Measurements from ENCODE around the gene AHCYL1. TPM values are rescaled to one million over a fixed set of nuclear protein-coding genes. Genes with fewer than 3 reads are reported as not detected.

Gene AHCYL1
- total and polyA plus RNA-seq, 2 donors (not counting 3 experiments of a cell fraction or from before 2014, with no cell fraction given) = 49.2 to 74.2 TPM

- CTCF ChIA-PET = interaction anchor here (0.9 to 6.5 kb wide), 10 partner anchors 9 to 445 kb away, joined by 3 to 65 read pairs (median 6); partner anchors contain the start of gene STRIP1
- no peak overlapping the region for H3K9ac ChIP-seq (replicated peaks; ENCODE audit: extremely low read depth, insufficient read depth, low read length)
- TF ChIP-seq JUN (IDR thresholded peaks at IDR 0.05; ENCODE audit: borderline replicate concordance, insufficient read depth, insufficient read length, low read depth) = no peak
- no peak for TF ChIP-seq MAX (IDR thresholded peaks at IDR 0.05; ENCODE audit: insufficient read depth, insufficient read length)
- TF ChIP-seq EZH2 (IDR thresholded peaks at IDR 0.05; ENCODE audit: borderline replicate concordance, low read depth, low read length, severe bottlenecking) = no peak
- no peaks in the 10 kb centered on the region for H3K27me3 ChIP-seq (ENCODE audit: control insufficient read depth in 2 of 2, insufficient read depth in 2 of 2, low read length in 2 of 2)
- dilution Hi-C loops (cut with MboI; ENCODE audit: extremely low pct_ligation_motif_present, low sequenced_read_pairs) (no loop called here), intact Hi-C loops (cut with micrococcal nuclease) (no loop called here)
- no peak overlapping the region for H3K27ac ChIP-seq (ENCODE audit: insufficient read depth, low read depth, low read length)
- no peaks in the 10 kb centered on the region for H3K9me3 ChIP-seq (replicated peaks; ENCODE audit: control insufficient read depth, insufficient read depth, low read length)
- no peaks in the 10 kb centered on the region for H3K4me1 ChIP-seq (ENCODE audit: control insufficient read depth, extremely low read depth, insufficient read depth, low read length)
- H3K4me2 ChIP-seq (ENCODE audit: insufficient read depth, low read length) = no peak overlapping the region
- H3K4me3 ChIP-seq (replicated peaks in 1 of 3; ENCODE audit: insufficient read depth in 1 of 3, low read depth in 1 of 3, low read length in 3 of 3) = no peak overlapping the region
- H3K9me1 ChIP-seq (replicated peaks; ENCODE audit: control insufficient read depth, extremely low read depth, insufficient read depth, low read length) = no peaks in the 10 kb centered on the region
- no peaks in the 10 kb centered on the region for H3K79me2 ChIP-seq (ENCODE audit: control insufficient read depth, insufficient read depth, low read length)
- H4K20me1 ChIP-seq (replicated peaks; ENCODE audit: control insufficient read depth, extremely low read depth, insufficient read depth, low read length) = no peaks in the 10 kb centered on the region
- H3K36me3 ChIP-seq (ENCODE audit: control insufficient read depth in 2 of 2, extremely low read depth in 1 of 2, insufficient read depth in 2 of 2, low read length in 2 of 2) = peaks cover 29 to 64% of the 10 kb centered on the region in 2 experiments
- FAIRE-seq = peak; percentile 42
- POLR2A ChIA-PET = no interaction called here
- H2AFZ ChIP-seq (ENCODE audit: low read depth, low read length) = no peak overlapping the region
- BruUV-seq (replicated peaks) = no TSS peak
- DNase-seq (ENCODE audit: low read depth, low spot score) = no peak
Measured at GRCh38 chr1:110050602-110051261, 66.2 kb downstream of the AHCYL1 start.

- Histone ChIP-seq H3K36me3 (ENCODE audit: control insufficient read depth in 2 of 2, extremely low read depth in 1 of 2, insufficient read depth in 2 of 2, low read length in 2 of 2) (peaks cover 34 to 66% of the 10 kb centered on the region in 2 experiments), H3K9ac (replicated peaks; ENCODE audit: extremely low read depth, insufficient read depth, low read length) (no peak overlapping the region), H3K27me3 (ENCODE audit: control insufficient read depth in 2 of 2, insufficient read depth in 2 of 2, low read length in 2 of 2) (no peaks in the 10 kb centered on the region), H3K27ac (ENCODE audit: insufficient read depth, low read depth, low read length) (no peak overlapping the region), H3K4me3 (replicated peaks in 1 of 3; ENCODE audit: insufficient read depth in 1 of 3, low read depth in 1 of 3, low read length in 3 of 3) (no peak overlapping the region), H4K20me1 (replicated peaks; ENCODE audit: control insufficient read depth, extremely low read depth, insufficient read depth, low read length) (no peaks in the 10 kb centered on the region), H3K4me1 (ENCODE audit: control insufficient read depth, extremely low read depth, insufficient read depth, low read length) (no peaks in the 10 kb centered on the region), H3K79me2 (ENCODE audit: control insufficient read depth, insufficient read depth, low read length) (no peaks in the 10 kb centered on the region), H3K9me3 (replicated peaks; ENCODE audit: control insufficient read depth, insufficient read depth, low read length) (no peaks in the 10 kb centered on the region), H3K9me1 (replicated peaks; ENCODE audit: control insufficient read depth, extremely low read depth, insufficient read depth, low read length) (no peaks in the 10 kb centered on the region), H2AFZ (ENCODE audit: low read depth, low read length) (no peak overlapping the region), H3K4me2 (ENCODE audit: insufficient read depth, low read length) (no peak overlapping the region)
- intact Hi-C loops (cut with micrococcal nuclease) = no loop called here
- ChIA-PET POLR2A (no interaction called here), CTCF (interaction anchor here (0.9 to 6.5 kb wide), 10 partner anchors 9 to 445 kb away, joined by 3 to 65 read pairs (median 6); partner anchors contain the start of gene STRIP1)
- no peak for TF ChIP-seq POLR2AphosphoS5 (IDR thresholded peaks at IDR 0.05; ENCODE audit: insufficient read depth, low read depth, low read length)
- no peak for TF ChIP-seq EZH2 (IDR thresholded peaks at IDR 0.05; ENCODE audit: borderline replicate concordance, low read depth, low read length, severe bottlenecking)
- TF ChIP-seq POLR2A (IDR thresholded peaks at IDR 0.05; ENCODE audit: low read depth, low read length) = no peak
- TF ChIP-seq MYC (IDR thresholded peaks at IDR 0.05; ENCODE audit: low read depth, low read length) = no peak
- TF ChIP-seq FOS (IDR thresholded peaks at IDR 0.05; ENCODE audit: borderline replicate concordance, insufficient read depth, low read length) = no peak
- no peak for TF ChIP-seq GATA2 (IDR thresholded peaks at IDR 0.05; ENCODE audit: insufficient read depth, insufficient read length, low read depth, low read length)
- TF ChIP-seq JUN (IDR thresholded peaks at IDR 0.05; ENCODE audit: borderline replicate concordance, insufficient read depth, insufficient read length, low read depth) = no peak
- no peak for TF ChIP-seq MAX (IDR thresholded peaks at IDR 0.05; ENCODE audit: insufficient read depth, insufficient read length)
- TF ChIP-seq CTCF (IDR thresholded peaks at IDR 0.05; ENCODE audit: extremely low read depth in 1 of 2, insufficient read depth in 1 of 2, low read depth in 1 of 2, low read length in 2 of 2) = no peak
- DNase-seq (ENCODE audit: low read depth, low spot score) (no peak), FAIRE-seq (no peak)
- dilution Hi-C loops (cut with MboI; ENCODE audit: extremely low pct_ligation_motif_present, low sequenced_read_pairs) = no loop called here
- BruUV-seq (replicated peaks) = no TSS peak
Measured at GRCh38 chr1:110051262-110051648, 66.7 kb downstream of the AHCYL1 start.
